Tongue (tissue), 2 donors: ENCODE results near the gene CAPN10. TPM values are rescaled to one million over a fixed set of nuclear protein-coding genes. Genes with fewer than 3 reads are reported as not detected.

Source experiments
- DNase-seq: peaks from one replicate; pipeline ENCODE4 v3.0.0-alpha.2; 2015
- total RNA-seq: library from RNA; depleted of rRNA; stranded (reverse); fragments of >200 nt; gene quantifications from one replicate; pipeline ENCODE4 v1.2.3, GENCODE V29; 2014

The CAPN10 gene
- total RNA-seq, 1 donor from 2014 or later: 24.3 TPM

- no peak for DNase-seq
Observed at GRCh38 chr2:240574386-240575100, 12.0 kb upstream of the CAPN10 start.

- no peak for DNase-seq
Observed at GRCh38 chr2:240575101-240575965, 11.2 kb upstream of the CAPN10 start.

- DNase-seq: no peak
Observed at GRCh38 chr2:240576036-240576435, 10.5 kb upstream of the CAPN10 start.

- DNase-seq: no peak
Observed at GRCh38 chr2:240576436-240577205, 9.9 kb upstream of the CAPN10 start.

GRCh38 chr2:240577281-240578109 lies 9.0 kb upstream of the CAPN10 start:
- no peak for DNase-seq

GRCh38 chr2:240578110-240578450 lies 8.5 kb upstream of the CAPN10 start:
- no peak for DNase-seq

GRCh38 chr2:240578488-240578887 lies 8.0 kb upstream of the CAPN10 start:
- no peak for DNase-seq

GRCh38 chr2:240579071-240579762 lies 7.3 kb upstream of the CAPN10 start:
- DNase-seq: no peak

- no peak for DNase-seq
Observed at GRCh38 chr2:240579771-240580614, 6.5 kb upstream of the CAPN10 start.

GRCh38 chr2:240581811-240582210 lies 4.7 kb upstream of the CAPN10 start:
- no peak for DNase-seq

- no peak for DNase-seq
Observed at GRCh38 chr2:240582781-240583180, 3.8 kb upstream of the CAPN10 start.

GRCh38 chr2:240583774-240584173 lies 2.8 kb upstream of the CAPN10 start:
- no peak for DNase-seq

- no peak for DNase-seq
Observed at GRCh38 chr2:240584486-240585031, 2.0 kb upstream of the CAPN10 start.

GRCh38 chr2:240585101-240585500 lies 1.4 kb upstream of the CAPN10 start:
- DNase-seq: no peak

GRCh38 chr2:240585681-240586197 lies 795 bp upstream of the CAPN10 start:
- DNase-seq: no peak

GRCh38 chr2:240586919-240587800 lies 626 bp downstream of the CAPN10 start:
- peak; percentile 18 for DNase-seq

- no peak for DNase-seq
Observed at GRCh38 chr2:240588006-240588655, 1.6 kb downstream of the CAPN10 start.

- DNase-seq: no peak
Observed at GRCh38 chr2:240588669-240589068, 2.1 kb downstream of the CAPN10 start.
